WERI-Rb-1 (cell line): ENCODE results near the gene FSCN2.

ENCODE experiments used
- DNase-seq: peaks from one replicate; pipeline ENCODE4 v3.0.0-alpha.2; 2020
- H3K27ac ChIP-seq: fragments of 250-450 bp; sonication (Bioruptor Pico); 2 replicates; pipeline ENCODE4 v1.5.1; 2020; ENCODE audit warnings: mild to moderate bottlenecking, moderate library complexity
- H3K27me3 ChIP-seq: fragments of 250-450 bp; sonication (Bioruptor Pico); 2 replicates; pipeline ENCODE4 v1.5.1; 2021; ENCODE audit warnings: mild to moderate bottlenecking, low read depth, moderate library complexity; ENCODE audit not compliant: insufficient read depth, severe bottlenecking
- H3K36me3 ChIP-seq: fragments of 250-450 bp; sonication (Bioruptor Pico); 2 replicates; pipeline ENCODE4 v1.5.1; 2020; ENCODE audit warnings: mild to moderate bottlenecking, moderate library complexity
- H3K4me3 ChIP-seq: 2 replicates; pipeline ENCODE4 v1.5.1; 2011; ENCODE audit warnings: low read depth, mild to moderate bottlenecking, control low read depth, low read length
- H3K9me3 ChIP-seq: fragments of 250-450 bp; sonication (Bioruptor Pico); 2 replicates; pipeline ENCODE4 v1.5.1; 2021; ENCODE audit warnings: mild to moderate bottlenecking, moderate library complexity; ENCODE audit not compliant: severe bottlenecking
- CTCF ChIP-seq: IDR thresholded peaks from 2 replicates; pipeline ENCODE4 v1.5.1; 2011; ENCODE audit warnings: low read depth, mild to moderate bottlenecking, control low read depth, inconsistent platforms, low read length

The FSCN2 gene

GRCh38 chr17:81549031-81549557, 20.9 kb downstream of the FSCN2 start:
- Histone ChIP-seq H3K36me3 (peaks cover 70% of the 10 kb centered on the region), H3K4me3 (no peak overlapping the region), H3K9me3 (no peaks in the 10 kb centered on the region), H3K27ac (no peak overlapping the region), H3K27me3 (no peaks in the 10 kb centered on the region)
- no peak for TF ChIP-seq CTCF
- no peak for DNase-seq

GRCh38 chr17:81549826-81550225, 21.6 kb downstream of the FSCN2 start:
- TF ChIP-seq CTCF = no peak
- H3K36me3 ChIP-seq = peaks cover 63% of the 10 kb centered on the region
- no peak for DNase-seq
- no peak overlapping the region for H3K4me3 ChIP-seq
- H3K27ac ChIP-seq = no peak overlapping the region
- no peaks in the 10 kb centered on the region for H3K9me3 ChIP-seq
- no peaks in the 10 kb centered on the region for H3K27me3 ChIP-seq

- Histone ChIP-seq H3K4me3 (no peak overlapping the region), H3K27ac (no peak overlapping the region), H3K9me3 (no peaks in the 10 kb centered on the region), H3K36me3 (peaks cover 58% of the 10 kb centered on the region), H3K27me3 (no peaks in the 10 kb centered on the region)
- no peak for DNase-seq
- no peak for TF ChIP-seq CTCF
These were observed 22.1 kb downstream of the FSCN2 start for GRCh38 chr17:81550285-81550684.

DNA sequence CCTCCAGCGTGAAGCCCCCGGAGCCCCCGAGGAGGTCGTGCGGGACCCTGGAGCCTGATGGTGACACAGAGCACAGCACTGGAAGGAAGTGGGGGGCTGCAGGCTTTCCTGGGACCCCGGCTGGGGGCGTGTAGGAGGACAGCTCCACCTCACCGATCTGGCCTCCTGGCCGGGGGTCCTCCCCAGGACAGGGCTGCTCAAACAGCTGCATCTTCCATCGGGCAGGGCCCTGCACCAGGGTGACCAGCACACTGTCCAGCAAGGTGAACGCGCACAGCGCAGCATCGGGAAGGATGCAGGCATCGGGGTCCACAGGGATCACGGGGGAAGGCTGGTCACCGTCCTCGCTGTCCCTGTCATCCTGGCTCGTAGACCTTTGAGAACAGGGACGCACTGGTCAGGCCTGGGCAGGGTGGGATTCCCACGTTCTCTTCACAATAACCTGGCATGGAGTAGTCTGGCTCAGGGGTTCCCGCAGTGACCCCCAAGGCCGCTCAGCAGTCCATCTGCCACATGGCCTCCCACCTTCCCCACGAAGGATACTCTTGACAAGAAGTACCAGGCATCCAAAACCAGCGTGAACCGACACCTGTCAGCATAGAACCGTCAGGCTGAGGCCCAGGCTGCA, 22.8 kb downstream of the FSCN2 start:
- Histone ChIP-seq H3K9me3 (no peaks in the 10 kb centered on the region), H3K36me3 (peaks cover 54% of the 10 kb centered on the region), H3K4me3 (peak overlapping the region; percentile 72), H3K27ac (peak overlapping the region; percentile 90), H3K27me3 (no peaks in the 10 kb centered on the region)
- DNase-seq = no peak
- TF ChIP-seq CTCF = no peak

- peak; percentile 85 for DNase-seq
- Histone ChIP-seq H3K27me3 (no peaks in the 10 kb centered on the region), H3K36me3 (peaks cover 51% of the 10 kb centered on the region), H3K27ac (peak overlapping the region; percentile 90), H3K9me3 (no peaks in the 10 kb centered on the region), H3K4me3 (peak overlapping the region; percentile 72)
- no peak for TF ChIP-seq CTCF
These were observed 23.5 kb downstream of the FSCN2 start for GRCh38 chr17:81551458-81552243.
